DND-41 (cell line): Measurements from ENCODE around the gene OR2A14.

Experiments
- EZH2 ChIP-seq: IDR thresholded peaks from 3 replicates; pipeline ENCODE4 v1.6.1; 2012; ENCODE audit warnings: borderline replicate concordance, low read depth, mild to moderate bottlenecking, moderate library complexity, low read length, inconsistent platforms; ENCODE audit not compliant: severe bottlenecking
- TF ChIP-seq, protein P1 (sequence below): IDR thresholded peaks from 2 replicates; pipeline ENCODE4 v1.5.1; 2012; ENCODE audit warnings: borderline replicate concordance, low read length, moderate library complexity, mild to moderate bottlenecking; ENCODE audit not compliant: poor library complexity, severe bottlenecking; ENCODE audit errors: extremely low read depth

DNA sequence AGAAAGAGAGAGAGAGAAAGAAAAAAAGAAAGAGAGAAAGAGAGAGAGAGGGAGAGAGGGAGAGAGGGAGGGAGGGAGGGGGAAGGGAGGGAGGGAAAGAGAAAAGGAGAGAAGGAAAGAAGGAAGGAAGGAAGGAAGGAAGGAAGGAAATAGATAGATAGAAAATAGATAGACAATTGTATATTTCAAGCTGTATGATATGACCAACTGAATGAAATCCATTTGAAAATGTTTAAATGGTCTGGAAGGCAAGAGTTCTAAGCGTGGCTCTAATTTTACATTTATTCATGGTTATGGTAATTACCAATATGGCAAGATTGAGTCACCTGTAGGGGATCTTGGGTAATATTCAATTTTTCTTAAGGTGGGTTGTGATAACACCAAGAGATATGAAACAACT is 35.9 kb downstream of the OR2A14 start:
- no peak for TF ChIP-seq EZH2
- TF ChIP-seq, protein P1, sequence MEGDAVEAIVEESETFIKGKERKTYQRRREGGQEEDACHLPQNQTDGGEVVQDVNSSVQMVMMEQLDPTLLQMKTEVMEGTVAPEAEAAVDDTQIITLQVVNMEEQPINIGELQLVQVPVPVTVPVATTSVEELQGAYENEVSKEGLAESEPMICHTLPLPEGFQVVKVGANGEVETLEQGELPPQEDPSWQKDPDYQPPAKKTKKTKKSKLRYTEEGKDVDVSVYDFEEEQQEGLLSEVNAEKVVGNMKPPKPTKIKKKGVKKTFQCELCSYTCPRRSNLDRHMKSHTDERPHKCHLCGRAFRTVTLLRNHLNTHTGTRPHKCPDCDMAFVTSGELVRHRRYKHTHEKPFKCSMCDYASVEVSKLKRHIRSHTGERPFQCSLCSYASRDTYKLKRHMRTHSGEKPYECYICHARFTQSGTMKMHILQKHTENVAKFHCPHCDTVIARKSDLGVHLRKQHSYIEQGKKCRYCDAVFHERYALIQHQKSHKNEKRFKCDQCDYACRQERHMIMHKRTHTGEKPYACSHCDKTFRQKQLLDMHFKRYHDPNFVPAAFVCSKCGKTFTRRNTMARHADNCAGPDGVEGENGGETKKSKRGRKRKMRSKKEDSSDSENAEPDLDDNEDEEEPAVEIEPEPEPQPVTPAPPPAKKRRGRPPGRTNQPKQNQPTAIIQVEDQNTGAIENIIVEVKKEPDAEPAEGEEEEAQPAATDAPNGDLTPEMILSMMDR, result no peak
